NCI-H2171 (cell line): ENCODE data around the gene KCNC3.
A peak's percentile ranks its signal among the peaks of the same experiment; 100 is the strongest.
"Not testable (repeated sequence)": the region's sequence is repeated elsewhere in the genome, so short reads cannot be mapped to it uniquely, and the experiment has no call there.

Experiments used
- DNase-seq: peaks from one replicate; lab custom pipeline; 2025; lab: John Stamatoyannopoulos, UW

Gene KCNC3

GRCh38 chr19:50353487-50353880 is 24.3 kb upstream of the KCNC3 start:
- DNase-seq = not testable (repeated sequence)

DNA sequence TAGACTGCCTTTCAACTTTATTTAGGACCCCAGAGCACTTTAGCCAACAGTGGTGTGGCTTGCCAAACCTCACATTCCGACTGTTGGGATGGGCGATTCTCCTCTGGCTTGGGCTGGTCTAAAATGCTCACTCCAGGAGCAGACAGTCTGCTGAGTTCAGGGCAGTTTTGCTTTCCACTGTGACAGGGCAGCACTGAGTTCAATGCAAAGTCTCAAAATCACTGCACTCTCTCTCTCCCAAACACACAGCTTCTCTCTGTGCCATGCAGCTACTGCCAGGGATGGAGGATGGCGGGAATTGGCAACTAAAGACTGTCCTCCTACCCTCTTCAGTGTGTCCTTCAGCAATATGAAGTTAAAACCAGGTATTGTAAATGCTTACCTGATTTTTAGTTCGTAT is 23.1 kb upstream of the KCNC3 start:
- no peak for DNase-seq

- no peak for DNase-seq
Observed at GRCh38 chr19:50349277-50350057, 20.3 kb upstream of the KCNC3 start.

DNA sequence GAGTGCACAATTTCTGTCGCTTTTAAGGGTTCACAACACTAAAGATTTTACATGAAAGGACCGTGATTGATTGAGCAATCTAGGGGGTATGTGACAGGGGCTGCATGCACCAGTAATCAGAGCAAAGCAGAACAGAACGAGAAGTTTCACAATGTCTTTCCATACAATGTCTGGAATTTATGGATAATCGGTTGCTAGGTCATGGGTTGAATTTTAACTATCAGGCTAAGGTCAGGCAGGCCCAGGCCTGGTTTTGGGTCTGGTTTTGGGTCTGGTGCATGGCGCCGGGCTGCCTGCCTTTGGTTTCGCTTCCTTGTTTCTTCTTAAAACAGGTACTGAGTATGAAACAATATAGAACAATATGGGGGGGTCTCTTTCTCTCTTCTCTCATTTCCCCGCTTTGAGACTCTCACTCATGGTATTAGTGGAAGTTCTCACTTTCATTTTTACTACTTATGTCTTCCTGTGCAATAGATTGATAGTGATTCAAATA is 18.0 kb upstream of the KCNC3 start:
- DNase-seq = not testable (repeated sequence)

DNA sequence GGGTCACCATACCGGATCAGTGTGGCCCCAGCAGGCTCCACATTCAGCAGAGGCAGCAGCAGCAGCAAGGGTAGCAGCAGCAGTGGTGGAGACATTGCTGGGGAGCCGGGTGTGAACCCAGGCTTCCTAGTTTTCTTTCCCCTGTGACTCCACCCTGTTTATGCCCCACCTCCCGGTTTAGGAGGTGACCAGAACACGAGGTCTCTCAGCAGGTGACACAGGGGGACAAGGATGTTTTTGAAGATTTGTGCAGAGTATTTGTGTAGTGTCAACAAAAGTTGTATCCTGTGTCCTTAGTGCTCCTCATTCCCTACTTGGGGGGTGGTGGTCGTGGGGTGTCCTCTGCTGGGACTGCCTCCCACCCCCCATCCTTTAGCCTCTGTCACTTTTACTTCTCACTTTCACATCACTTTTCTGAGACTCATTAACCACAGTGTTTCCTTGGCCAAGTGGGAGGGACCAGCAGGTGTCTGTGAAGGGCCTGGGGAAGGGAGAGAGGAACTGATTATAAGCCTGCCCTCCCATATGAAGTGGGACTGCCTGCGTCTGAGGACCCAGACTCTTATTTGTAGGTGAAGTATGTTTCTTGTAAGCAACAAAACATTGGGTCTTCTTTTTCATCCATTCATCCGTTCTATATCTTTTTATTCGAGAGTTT is 15.6 kb upstream of the KCNC3 start:
- no peak for DNase-seq

GRCh38 chr19:50341091-50341564 is 12.0 kb upstream of the KCNC3 start:
- no peak for DNase-seq

DNA sequence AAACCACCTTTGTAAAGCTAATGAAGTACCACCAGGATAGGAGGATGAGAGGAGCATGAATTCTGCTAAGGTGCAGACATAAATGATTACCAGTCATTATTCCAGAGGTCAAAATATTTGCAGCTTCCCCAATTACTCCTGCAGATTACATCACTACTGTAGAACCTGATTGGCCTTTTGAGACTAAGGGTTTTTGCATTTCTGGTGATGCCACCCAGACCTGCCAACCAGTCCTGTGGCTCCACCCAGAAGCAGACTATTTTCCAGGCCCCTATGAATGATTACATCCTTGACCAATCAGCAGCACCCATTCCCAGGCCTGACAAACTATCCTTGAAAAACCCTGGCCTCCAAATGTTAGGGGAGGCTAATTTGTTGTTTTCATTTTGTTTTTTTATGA is 11.2 kb upstream of the KCNC3 start:
- DNase-seq = no peak

DNA sequence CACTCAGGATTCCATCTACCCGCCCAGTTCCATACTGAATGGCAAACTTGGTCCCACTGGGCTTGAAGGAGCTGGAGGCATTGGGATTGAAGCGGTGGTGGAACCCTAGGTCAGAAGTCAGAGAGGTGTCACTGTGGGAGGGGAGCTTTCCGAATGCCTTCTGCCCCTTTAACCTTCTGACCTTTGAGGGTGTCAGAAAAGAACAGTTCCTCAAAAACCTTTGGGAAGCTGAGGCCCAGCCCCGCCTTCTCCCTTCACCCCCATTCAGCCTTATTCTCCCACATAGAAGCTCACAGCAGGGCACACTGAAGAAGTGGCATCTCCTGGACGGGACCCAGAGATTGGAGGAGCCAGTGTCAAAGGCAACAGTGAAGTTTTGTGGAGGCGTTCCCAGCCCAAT is 7.9 kb upstream of the KCNC3 start:
- DNase-seq = not testable (repeated sequence)

GRCh38 chr19:50334741-50335421 is 5.7 kb upstream of the KCNC3 start:
- no peak for DNase-seq

GRCh38 chr19:50333737-50334617 is 4.8 kb upstream of the KCNC3 start:
- peak; percentile 70 for DNase-seq

- DNase-seq = peak; percentile 83
Observed at GRCh38 chr19:50333235-50333736, 4.1 kb upstream of the KCNC3 start.

DNA sequence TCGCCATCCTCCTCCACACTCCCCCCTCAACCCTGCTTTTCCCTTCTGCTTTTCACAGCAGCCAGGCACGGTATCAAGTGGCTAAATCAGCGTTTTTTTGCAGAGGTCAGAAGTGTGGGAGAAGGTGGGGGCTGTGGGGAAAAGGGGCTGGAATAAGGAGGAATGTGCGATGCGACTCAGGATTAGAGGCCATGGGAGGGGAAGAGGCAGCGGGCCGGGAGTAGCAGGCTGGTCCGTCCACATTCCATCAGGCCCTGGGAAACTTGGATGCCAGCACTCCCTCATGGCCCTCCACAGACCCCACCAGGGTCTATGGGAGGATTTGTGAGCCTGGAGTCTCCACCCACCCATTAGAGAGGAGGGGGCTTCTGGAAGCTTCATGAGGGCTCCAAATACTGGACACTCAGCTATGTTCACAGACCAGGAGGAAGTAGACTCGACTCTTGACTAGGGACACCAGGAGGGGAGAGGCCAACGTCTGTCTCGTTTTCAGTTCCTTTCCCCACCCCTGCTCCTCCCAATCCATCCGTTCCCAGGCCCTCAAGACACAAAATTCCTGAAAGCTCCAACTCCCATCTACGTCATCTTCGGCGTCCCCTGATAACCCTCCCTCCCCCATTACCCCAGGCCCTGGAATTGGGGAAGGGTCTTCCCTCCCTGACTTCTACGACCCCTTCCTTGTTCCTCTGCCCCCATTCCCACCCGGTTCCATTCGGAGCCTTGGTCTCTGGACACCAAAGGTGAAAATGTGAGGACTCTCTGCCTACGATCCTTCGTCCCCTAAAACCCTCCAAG is 3.3 kb upstream of the KCNC3 start:
- DNase-seq = no peak

DNA sequence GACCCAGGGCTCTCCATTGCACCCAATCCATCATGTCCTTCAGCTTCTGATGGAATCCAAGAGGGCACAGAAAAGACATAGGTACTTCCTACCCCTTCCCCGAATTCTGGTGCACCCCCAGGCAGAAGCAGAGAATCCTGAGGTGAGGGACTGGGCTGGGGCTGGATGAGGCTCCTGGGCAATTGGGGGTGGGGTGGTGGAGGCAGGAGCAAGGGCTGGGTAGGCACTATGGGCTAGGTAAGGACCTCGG is 2.7 kb upstream of the KCNC3 start:
- DNase-seq = no peak

GRCh38 chr19:50331221-50331993 is 2.2 kb upstream of the KCNC3 start:
- DNase-seq = no peak

GRCh38 chr19:50330365-50331078 is 1.3 kb upstream of the KCNC3 start:
- DNase-seq = peak; percentile 91

DNA sequence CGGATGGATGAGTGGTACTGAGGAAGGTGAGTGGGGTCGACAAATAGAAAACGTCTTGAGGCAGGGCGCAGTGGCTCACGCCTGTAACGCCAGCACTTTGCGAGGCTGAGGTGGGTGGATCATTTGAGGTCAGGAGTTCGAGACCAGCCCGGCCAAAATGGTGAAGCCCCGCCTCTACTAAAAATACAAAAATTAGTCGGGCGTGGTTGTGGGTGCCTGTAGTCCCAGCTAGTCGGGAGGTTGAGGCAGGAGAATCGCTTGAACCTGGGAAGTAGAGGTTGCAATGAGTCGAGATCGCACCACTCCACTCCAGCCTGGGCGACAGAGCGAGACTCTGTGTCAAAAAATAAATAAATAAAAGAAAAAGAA is 733 bp upstream of the KCNC3 start:
- not testable (repeated sequence) for DNase-seq

DNA sequence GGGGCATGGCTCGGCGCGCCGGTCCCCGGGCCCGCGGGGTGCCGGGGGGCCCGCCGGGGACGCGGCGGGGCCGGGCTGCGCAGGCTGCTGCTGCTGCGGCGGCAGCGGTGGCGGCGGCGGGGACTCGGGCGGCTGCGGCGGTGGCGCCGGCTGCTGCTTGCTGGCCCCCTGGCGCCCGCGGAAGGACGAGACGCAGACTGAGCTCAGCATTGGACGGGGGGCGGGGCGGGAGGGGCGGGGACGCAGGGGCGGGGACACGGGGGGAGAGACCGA is 368 bp downstream of the KCNC3 start:
- DNase-seq = no peak

- peak; percentile 48 for DNase-seq
Observed at GRCh38 chr19:50328224-50328872, 829 bp downstream of the KCNC3 start.

- no peak for DNase-seq
Observed at GRCh38 chr19:50327461-50328223, 1.5 kb downstream of the KCNC3 start.
